NCI-H510A treated with DMSO at 0.1 percent for 48 hours (cell line): ENCODE data around the gene CA14.
"Not testable (repeated sequence)": the region's sequence is repeated elsewhere in the genome, so short reads cannot be mapped to it uniquely, and the experiment has no call there.

Experiments used
- DNase-seq: peaks from one replicate; lab custom pipeline; 2025; lab: John Stamatoyannopoulos, UW

The CA14 gene

GRCh38 chr1:150281758-150282557 lies 24.4 kb downstream of the CA14 start, which contains the start of gene CIART:
Gene CIART (plus strand): TSS chr1:150282554. CDS start chr1:150283268, 714 bp downstream.
- peak; percentile 96 for DNase-seq

GRCh38 chr1:150282558-150282958 lies 25.0 kb downstream of the CA14 start:
- no peak for DNase-seq

GRCh38 chr1:150283260-150283659 lies 25.7 kb downstream of the CA14 start:
- no peak for DNase-seq

- DNase-seq, result no peak
Observed at GRCh38 chr1:150288382-150288781, 30.8 kb downstream of the CA14 start.

GRCh38 chr1:150288822-150289221 lies 31.2 kb downstream of the CA14 start:
- DNase-seq, result no peak

GRCh38 chr1:150293433-150294253 lies 36.1 kb downstream of the CA14 start, which contains the start of gene MRPS21:
Gene MRPS21 (plus strand): TSS chr1:150293861. CDS start chr1:150294367, 506 bp downstream.
- DNase-seq, result peak; percentile 94

GRCh38 chr1:150295476-150295875 lies 37.9 kb downstream of the CA14 start:
- DNase-seq, result no peak

- no peak for DNase-seq
Observed at GRCh38 chr1:150299716-150300115, 42.1 kb downstream of the CA14 start.

- no peak for DNase-seq
Observed at GRCh38 chr1:150302338-150302737, 44.8 kb downstream of the CA14 start.

- no peak for DNase-seq
Observed at GRCh38 chr1:150302902-150303301, 45.3 kb downstream of the CA14 start.

GRCh38 chr1:150308585-150308984 lies 51.0 kb downstream of the CA14 start:
- not testable (repeated sequence) for DNase-seq

GRCh38 chr1:150309758-150310508 lies 52.4 kb downstream of the CA14 start:
- no peak for DNase-seq

- no peak for DNase-seq
Observed at GRCh38 chr1:150311762-150312161, 54.2 kb downstream of the CA14 start.
